Measurements from ENCODE around the gene SHISA5. TPM values are rescaled to one million over a fixed set of nuclear protein-coding genes. Genes with fewer than 3 reads are reported as not detected.

The SHISA5 gene
- polyA plus RNA-seq, 3 donors: 147 to 266 (median 242) TPM

DNA sequence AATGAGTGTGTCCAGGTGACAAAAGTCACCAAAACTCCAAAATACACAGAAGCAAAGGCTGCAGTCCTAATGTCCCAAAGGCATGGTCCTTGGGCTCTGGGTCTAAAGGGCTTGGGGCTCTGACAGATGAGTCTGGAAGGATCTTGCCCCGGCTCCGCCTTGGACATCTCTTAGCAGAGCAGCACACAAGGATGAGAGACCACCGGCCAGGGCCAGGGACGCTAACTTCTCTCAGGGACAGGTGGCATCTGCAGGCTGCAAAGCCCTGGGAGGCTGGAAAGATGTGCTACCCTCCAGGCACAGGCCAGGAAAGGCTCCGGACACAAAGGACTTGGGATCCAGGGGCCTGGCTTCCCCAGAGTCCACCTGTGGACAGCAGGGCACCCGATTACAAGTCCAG, 14.1 kb upstream of the SHISA5 start:
- Histone ChIP-seq H3K27ac (ENCODE audit: low read depth in 1 of 2, low read length in 2 of 2) (no peak overlapping the region), H3K4me3 (replicated peaks in 1 of 3; ENCODE audit: low read depth in 2 of 3, low read length in 3 of 3) (no peak overlapping the region), H3K79me2 (ENCODE audit: insufficient read depth, low read length) (no peaks in the 10 kb centered on the region), H3K4me1 (ENCODE audit: control insufficient read depth in 1 of 2, insufficient read depth in 2 of 2, low read length in 2 of 2) (peaks cover 4 to 26% of the 10 kb centered on the region in 2 donors), H3K9me3 (replicated peaks in 1 of 2; ENCODE audit: control insufficient read depth in 1 of 2, insufficient read depth in 1 of 2, low read length in 2 of 2) (no peaks in the 10 kb centered on the region), H4K20me1 (ENCODE audit: insufficient read depth, low read length) (no peaks in the 10 kb centered on the region), H3K4me2 (replicated peaks; ENCODE audit: extremely low read depth, low read length, poor library complexity, severe bottlenecking) (no peak overlapping the region), H2AFZ (ENCODE audit: insufficient read depth, low read depth, low read length, poor library complexity, severe bottlenecking) (no peak overlapping the region), H3K9ac (ENCODE audit: insufficient read depth, low read length, poor library complexity, severe bottlenecking) (no peak overlapping the region), H3K27me3 (ENCODE audit: control insufficient read depth in 2 of 2, insufficient read depth in 2 of 2, low read length in 2 of 2) (no peaks in the 10 kb centered on the region), H3K36me3 (replicated peaks in 1 of 2; ENCODE audit: control insufficient read depth in 1 of 2, insufficient read depth in 2 of 2, low read length in 2 of 2) (peaks cover 45 to 57% of the 10 kb centered on the region in 2 donors)
- Mint-ChIP-seq H3K4me1 (peaks cover 18% of the 10 kb centered on the region), H3K36me3 (peaks cover 32 to 48% of the 10 kb centered on the region in 2 donors), H3K4me3 (no peak overlapping the region), H3K27ac (no peak overlapping the region), H3K27me3 (ENCODE audit: low read depth in 3 of 3) (no peaks in the 10 kb centered on the region), H3K9me3 (no peaks in the 10 kb centered on the region)
- TF ChIP-seq CTCF (IDR thresholded peaks at IDR 0.05): no peak
- intact Hi-C loops (cut with micrococcal nuclease): no loop called here
- DNase-seq: no peak
- 97% methylated on average over 6 of the region's 6 CpGs for WGBS (ENCODE audit: insufficient coverage)

DNA sequence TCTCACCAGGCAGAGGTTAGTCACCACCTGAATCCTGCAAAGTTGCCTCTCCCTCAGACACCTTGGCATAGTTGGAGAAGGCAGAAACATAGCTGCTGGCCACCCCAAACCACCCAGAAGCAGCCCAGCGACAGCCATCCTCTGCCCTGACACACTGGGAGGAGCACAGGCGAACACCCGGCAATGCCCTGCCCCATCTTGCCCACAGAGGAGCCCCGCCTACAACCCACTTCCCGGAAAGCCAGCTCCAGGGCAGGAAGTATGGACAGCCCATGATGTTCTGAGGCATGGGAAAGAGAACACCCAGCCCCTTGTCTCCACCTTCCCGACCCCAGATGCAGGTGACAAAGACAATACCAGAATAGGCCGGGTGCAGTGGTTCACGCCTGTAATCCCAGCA, 12.6 kb upstream of the SHISA5 start:
- Histone ChIP-seq H3K79me2 (ENCODE audit: insufficient read depth, low read length) (no peaks in the 10 kb centered on the region), H3K36me3 (replicated peaks in 1 of 2; ENCODE audit: control insufficient read depth in 1 of 2, insufficient read depth in 2 of 2, low read length in 2 of 2) (peaks cover 35 to 43% of the 10 kb centered on the region in 2 donors), H3K27me3 (ENCODE audit: control insufficient read depth in 2 of 2, insufficient read depth in 2 of 2, low read length in 2 of 2) (no peaks in the 10 kb centered on the region), H3K9me3 (replicated peaks in 1 of 2; ENCODE audit: control insufficient read depth in 1 of 2, insufficient read depth in 1 of 2, low read length in 2 of 2) (no peaks in the 10 kb centered on the region), H3K9ac (ENCODE audit: insufficient read depth, low read length, poor library complexity, severe bottlenecking) (no peak overlapping the region), H3K4me1 (ENCODE audit: control insufficient read depth in 1 of 2, insufficient read depth in 2 of 2, low read length in 2 of 2) (peaks cover 4 to 20% of the 10 kb centered on the region in 2 donors), H2AFZ (ENCODE audit: insufficient read depth, low read depth, low read length, poor library complexity, severe bottlenecking) (no peak overlapping the region), H3K4me2 (replicated peaks; ENCODE audit: extremely low read depth, low read length, poor library complexity, severe bottlenecking) (no peak overlapping the region), H3K4me3 (replicated peaks in 1 of 3; ENCODE audit: low read depth in 2 of 3, low read length in 3 of 3) (no peak overlapping the region), H3K27ac (ENCODE audit: low read depth in 1 of 2, low read length in 2 of 2) (no peak overlapping the region), H4K20me1 (ENCODE audit: insufficient read depth, low read length) (no peaks in the 10 kb centered on the region)
- intact Hi-C loops (cut with micrococcal nuclease): no loop called here
- Mint-ChIP-seq H3K4me3 (no peak overlapping the region), H3K27me3 (ENCODE audit: low read depth in 3 of 3) (no peaks in the 10 kb centered on the region), H3K36me3 (peaks cover 26 to 40% of the 10 kb centered on the region in 2 donors), H3K27ac (no peak overlapping the region), H3K9me3 (peaks cover 0 to 1% (median 0%) of the 10 kb centered on the region in 7 donors), H3K4me1 (peaks cover 21% of the 10 kb centered on the region)
- TF ChIP-seq CTCF (IDR thresholded peaks at IDR 0.05): no peak
- WGBS (ENCODE audit: insufficient coverage): 67% methylated on average over 7 of the region's 8 CpGs
- DNase-seq: no peak

Measured in CD14-positive monocyte (primary cell).